Keratinocyte (primary cell): ENCODE measurements around the gene PDCL2. TPM values are rescaled to one million over a fixed set of nuclear protein-coding genes. Genes with fewer than 3 reads are reported as not detected.

ENCODE experiments used
- DNase-seq: peaks from one replicate; pipeline ENCODE4 v3.0.0-alpha.2; 2011; ENCODE audit warnings: low read depth, missing footprints, low spot score
- FAIRE-seq: peaks from 2 replicates; lab custom pipeline; 2011; peaks lifted over from hg19 to GRCh38; lab: Jason Lieb, UNC
- H2AFZ ChIP-seq: 2 replicates; pipeline ENCODE4 v1.6.0; 2012; ENCODE audit warnings: low read length, control low read depth, inconsistent platforms; ENCODE audit not compliant: control insufficient read depth
- H3K27ac ChIP-seq: 2 replicates; pipeline ENCODE4 v1.5.1; 2011; ENCODE audit warnings: low read length; ENCODE audit not compliant: control insufficient read depth, insufficient read depth
- H3K27me3 ChIP-seq: 3 replicates; pipeline ENCODE4 v1.6.0; 2011; ENCODE audit warnings: low read length; ENCODE audit not compliant: control insufficient read depth, insufficient read depth; ENCODE audit errors: extremely low read depth
- H3K36me3 ChIP-seq, 2 experiments: 2 replicates in 1 of 2; 3 replicates in 1 of 2; pipeline ENCODE4 v1.5.1; 2011; ENCODE audit warnings: low read length in 2 of 2, mild to moderate bottlenecking in 1 of 2; ENCODE audit not compliant: control insufficient read depth in 2 of 2, insufficient read depth in 2 of 2; ENCODE audit errors: extremely low read depth in 1 of 2
- H3K4me1 ChIP-seq: 3 replicates; pipeline ENCODE4 v1.5.1; 2011; ENCODE audit warnings: low read length; ENCODE audit not compliant: control insufficient read depth, insufficient read depth; ENCODE audit errors: extremely low read depth
- H3K4me2 ChIP-seq: 3 replicates; pipeline ENCODE4 v1.6.0; 2011; ENCODE audit warnings: low read depth, low read length; ENCODE audit not compliant: control insufficient read depth, insufficient read depth; ENCODE audit errors: extremely low read depth
- H3K4me3 ChIP-seq, 3 experiments: fragments of 200-600 bp in 1 of 3; sonication (generic) in 1 of 3; 2 replicates in 2 of 3; 3 replicates in 1 of 3; pipeline ENCODE4 v1.5.1; 2011 to 2016; ENCODE audit warnings: low read length in 3 of 3, mild to moderate bottlenecking in 3 of 3, control low read depth in 2 of 3, inconsistent platforms in 1 of 3, low read depth in 1 of 3, mixed read lengths in 1 of 3, mixed run types in 1 of 3, moderate library complexity in 1 of 3; ENCODE audit not compliant: control insufficient read depth in 2 of 3, insufficient read depth in 2 of 3; ENCODE audit errors: extremely low read depth in 1 of 3
- H3K79me2 ChIP-seq: 2 replicates; pipeline ENCODE4 v1.6.0; 2012; ENCODE audit warnings: low read length; ENCODE audit not compliant: control insufficient read depth, insufficient read depth
- H3K9ac ChIP-seq: 3 replicates; pipeline ENCODE4 v1.6.0; 2011; ENCODE audit warnings: low read length; ENCODE audit not compliant: control insufficient read depth, insufficient read depth; ENCODE audit errors: extremely low read depth
- H3K9me1 ChIP-seq: 3 replicates; pipeline ENCODE4 v1.6.0; 2011; ENCODE audit warnings: low read length; ENCODE audit not compliant: control insufficient read depth, insufficient read depth; ENCODE audit errors: extremely low read depth
- H3K9me3 ChIP-seq: 2 replicates; pipeline ENCODE4 v1.5.1; 2012; ENCODE audit warnings: low read depth, low read length; ENCODE audit not compliant: control insufficient read depth
- H4K20me1 ChIP-seq: 3 replicates; pipeline ENCODE4 v1.6.0; 2011; ENCODE audit warnings: low read length; ENCODE audit not compliant: control insufficient read depth, insufficient read depth; ENCODE audit errors: extremely low read depth
- EZH2 ChIP-seq: IDR thresholded peaks from one replicate; pipeline ENCODE4 v1.6.1; 2012; ENCODE audit warnings: inconsistent platforms, mild to moderate bottlenecking, low read length, moderate library complexity
- dilution Hi-C: fragments of 300-500 bp; cut with MboI; formaldehyde crosslinking; loops from one replicate; pipeline ENCODE4 v1.7.0; 2020; ENCODE audit warnings: low sequenced_read_pairs; ENCODE audit not compliant: extremely low pct_ligation_motif_present
- polyA plus RNA-seq, 5 experiments: library from polyadenylated mRNA; depleted of rRNA in 3 of 5; stranded (reverse) in 3 of 5; stranded (forward) in 1 of 5; unstranded in 1 of 5; fragments of >200 nt; gene quantifications; 1 replicate in 1 of 5; 2 replicates in 3 of 5; 3 replicates in 1 of 5; pipeline versions ENCODE4 v1.2.1 to v1.2.3, GENCODE V29; 2011 to 2012; ENCODE audit warnings: missing spikeins in 2 of 5, low read depth in 1 of 5, low replicate concordance in 1 of 5
- TF ChIP-seq, protein P1 (sequence below), 3 experiments: IDR thresholded peaks in 1 of 3; conservative IDR thresholded peaks in 1 of 3; optimal IDR thresholded peaks in 1 of 3; 2 replicates in 2 of 3; 3 replicates in 1 of 3; pipeline versions ENCODE3 to v1.5.1; 2011; ENCODE audit warnings: low read length in 3 of 3, mild to moderate bottlenecking in 3 of 3, moderate library complexity in 2 of 3, control low read depth in 1 of 3, inconsistent platforms in 1 of 3; ENCODE audit not compliant: insufficient read depth in 2 of 3; ENCODE audit errors: extremely low read depth in 1 of 3

The PDCL2 gene
- polyA plus RNA-seq, 1 donor (not counting 4 experiments of a cell fraction or from before 2014, with no cell fraction given) = not detected

DNA sequence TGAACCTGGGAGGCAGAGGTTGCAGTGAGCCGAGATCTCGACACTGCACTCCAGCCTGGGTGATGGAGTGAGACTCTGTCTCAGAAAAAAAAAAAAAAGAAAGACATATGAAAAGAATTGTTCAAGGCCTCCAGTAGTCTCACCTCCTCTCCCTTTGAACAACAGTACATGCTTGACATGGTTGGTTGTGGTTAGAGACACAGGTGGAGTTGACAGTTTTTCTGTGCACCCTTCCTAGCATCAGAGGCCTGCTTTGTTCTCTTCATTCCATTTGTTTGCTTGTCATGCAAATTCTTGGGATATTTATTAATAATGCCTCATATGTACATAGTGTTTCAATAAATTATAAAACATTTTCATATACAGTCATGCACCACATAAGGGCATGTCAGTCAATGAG lies 18.3 kb upstream of the PDCL2 start:
- no peaks in the 10 kb centered on the region for H3K27me3 ChIP-seq
- dilution Hi-C loops = no loop called here
- H4K20me1 ChIP-seq = no peaks in the 10 kb centered on the region
- H3K79me2 ChIP-seq = no peaks in the 10 kb centered on the region
- H3K4me3 ChIP-seq = no peak overlapping the region
- H3K27ac ChIP-seq = peak overlapping the region; percentile 94
- DNase-seq = no peak
- no peak for FAIRE-seq
- H3K36me3 ChIP-seq = no peaks in the 10 kb centered on the region
- H2AFZ ChIP-seq = no peak overlapping the region
- no peaks in the 10 kb centered on the region for H3K9me3 ChIP-seq
- H3K9ac ChIP-seq = peak overlapping the region; percentile 76
- TF ChIP-seq, protein P1, sequence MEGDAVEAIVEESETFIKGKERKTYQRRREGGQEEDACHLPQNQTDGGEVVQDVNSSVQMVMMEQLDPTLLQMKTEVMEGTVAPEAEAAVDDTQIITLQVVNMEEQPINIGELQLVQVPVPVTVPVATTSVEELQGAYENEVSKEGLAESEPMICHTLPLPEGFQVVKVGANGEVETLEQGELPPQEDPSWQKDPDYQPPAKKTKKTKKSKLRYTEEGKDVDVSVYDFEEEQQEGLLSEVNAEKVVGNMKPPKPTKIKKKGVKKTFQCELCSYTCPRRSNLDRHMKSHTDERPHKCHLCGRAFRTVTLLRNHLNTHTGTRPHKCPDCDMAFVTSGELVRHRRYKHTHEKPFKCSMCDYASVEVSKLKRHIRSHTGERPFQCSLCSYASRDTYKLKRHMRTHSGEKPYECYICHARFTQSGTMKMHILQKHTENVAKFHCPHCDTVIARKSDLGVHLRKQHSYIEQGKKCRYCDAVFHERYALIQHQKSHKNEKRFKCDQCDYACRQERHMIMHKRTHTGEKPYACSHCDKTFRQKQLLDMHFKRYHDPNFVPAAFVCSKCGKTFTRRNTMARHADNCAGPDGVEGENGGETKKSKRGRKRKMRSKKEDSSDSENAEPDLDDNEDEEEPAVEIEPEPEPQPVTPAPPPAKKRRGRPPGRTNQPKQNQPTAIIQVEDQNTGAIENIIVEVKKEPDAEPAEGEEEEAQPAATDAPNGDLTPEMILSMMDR (optimal IDR thresholded peaks at IDR 0.05 in 1 of 3, IDR thresholded peaks at IDR 0.05 in 1 of 3, conservative IDR thresholded peaks at IDR 0.05 in 1 of 3; ENCODE audit: extremely low read depth in 1 of 3, insufficient read depth in 2 of 3, low read length in 3 of 3) = no peak
- no peak for TF ChIP-seq EZH2
- peaks cover 40% of the 10 kb centered on the region for H3K4me1 ChIP-seq
- H3K4me2 ChIP-seq = peak overlapping the region; percentile 82
- H3K9me1 ChIP-seq = no peaks in the 10 kb centered on the region

DNA sequence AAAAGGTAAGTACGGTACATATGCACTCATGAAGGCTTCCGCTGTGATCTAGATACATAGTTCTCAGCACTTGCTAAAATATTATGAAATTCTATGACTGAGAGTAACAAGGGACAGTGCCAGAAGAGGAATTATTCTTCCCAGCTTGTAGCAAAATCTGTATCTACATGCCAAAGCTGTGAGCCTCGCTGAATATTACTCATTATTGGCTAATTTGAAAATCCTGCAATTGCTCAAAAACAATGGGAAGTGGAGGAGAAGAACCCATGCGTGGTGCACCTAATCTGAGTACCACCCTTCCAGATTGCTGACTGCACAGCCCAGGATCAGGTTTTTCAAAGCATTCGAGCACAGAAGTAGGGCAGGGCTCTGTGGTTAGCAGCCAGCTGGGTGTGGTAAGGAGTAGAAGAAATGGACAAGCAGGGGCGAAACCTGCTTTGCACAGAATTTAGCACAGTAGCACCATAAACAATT lies 17.4 kb upstream of the PDCL2 start:
- Histone ChIP-seq H3K4me3 (peak overlapping the region in 1 of 3 experiments; percentile 29), H3K27ac (peak overlapping the region; percentile 94)
- peak; percentile 95 for FAIRE-seq

More for the DNA sequence above, 17.4 kb upstream of the PDCL2 start:
- H4K20me1 ChIP-seq = no peaks in the 10 kb centered on the region
- H3K79me2 ChIP-seq = no peaks in the 10 kb centered on the region
- peaks cover 40% of the 10 kb centered on the region for H3K4me1 ChIP-seq
- H3K9ac ChIP-seq = peak overlapping the region; percentile 76
- no peak overlapping the region for H2AFZ ChIP-seq
- no peak for TF ChIP-seq EZH2
- TF ChIP-seq, protein P1 (optimal IDR thresholded peaks at IDR 0.05 in 1 of 3, IDR thresholded peaks at IDR 0.05 in 1 of 3, conservative IDR thresholded peaks at IDR 0.05 in 1 of 3; ENCODE audit: extremely low read depth in 1 of 3, insufficient read depth in 2 of 3, low read length in 3 of 3) = no peak
- no peaks in the 10 kb centered on the region for H3K9me1 ChIP-seq
- no peaks in the 10 kb centered on the region for H3K36me3 ChIP-seq
- peak; percentile 85 for DNase-seq
- H3K9me3 ChIP-seq = no peaks in the 10 kb centered on the region
- peak overlapping the region; percentile 82 for H3K4me2 ChIP-seq
- dilution Hi-C loops = no loop called here
- H3K27me3 ChIP-seq = no peaks in the 10 kb centered on the region
